ENCODE results near the gene NSD1.

NSD1 gene

GRCh38 chr5:177133096-177133852 is at the start of gene NSD1:
Gene NSD1 (plus strand): TSS chr5:177133773. CDS start chr5:177135104, 1,331 bp downstream.
- Mint-ChIP-seq H3K27me3 (no peaks in the 10 kb centered on the region), H3K9me3 (no peaks in the 10 kb centered on the region), H3K27ac (peak within 1 kb of the TSS; percentile 91), H3K36me3 (peaks cover 9% of the 10 kb centered on the region), H3K4me3 (peak within 1 kb of the TSS; percentile 88), H3K4me1 (peaks cover 26% of the 10 kb centered on the region)
- ATAC-seq (ENCODE audit: low read depth) (peak; percentile 71), DNase-seq (ENCODE audit: low spot score in 2 of 2) (peak; percentile 92 to 94)

GRCh38 chr5:177084175-177084574 is 49.4 kb upstream of the NSD1 start:
- ATAC-seq (ENCODE audit: low read depth) (no peak), DNase-seq (ENCODE audit: low spot score in 2 of 2) (no peak)
- no peaks in the 10 kb centered on the region for H3K36me3 Mint-ChIP-seq
- H3K27ac Mint-ChIP-seq: no peak overlapping the region
- H3K4me3 Mint-ChIP-seq: no peak overlapping the region
- H3K9me3 Mint-ChIP-seq: no peaks in the 10 kb centered on the region
- H3K4me1 Mint-ChIP-seq: peaks cover 9% of the 10 kb centered on the region
- H3K27me3 Mint-ChIP-seq: peaks cover 10% of the 10 kb centered on the region

GRCh38 chr5:177085985-177086653 is 47.5 kb upstream of the NSD1 start:
- peak overlapping the region; percentile 88 for H3K4me3 Mint-ChIP-seq
- H3K36me3 Mint-ChIP-seq: no peaks in the 10 kb centered on the region
- DNase-seq (ENCODE audit: low spot score in 2 of 2) (no peak), ATAC-seq (ENCODE audit: low read depth) (no peak)
- peaks cover 14% of the 10 kb centered on the region for H3K27me3 Mint-ChIP-seq
- H3K27ac Mint-ChIP-seq: no peak overlapping the region
- H3K4me1 Mint-ChIP-seq: peaks cover 9% of the 10 kb centered on the region
- no peaks in the 10 kb centered on the region for H3K9me3 Mint-ChIP-seq

GRCh38 chr5:177086654-177087397 is 46.7 kb upstream of the NSD1 start, which contains the start of gene FGFR4:
Gene FGFR4 (plus strand): TSS chr5:177086915. CDS start chr5:177089603, 2,688 bp downstream.
- Mint-ChIP-seq H3K4me1 (peaks cover 9% of the 10 kb centered on the region), H3K36me3 (no peaks in the 10 kb centered on the region), H3K4me3 (peak within 1 kb of the TSS; percentile 88), H3K9me3 (no peaks in the 10 kb centered on the region), H3K27me3 (peaks cover 14% of the 10 kb centered on the region), H3K27ac (no peak within 1 kb of the TSS)
- peak; percentile 72 to 83 for DNase-seq (ENCODE audit: low spot score in 2 of 2)
- ATAC-seq (ENCODE audit: low read depth): peak; percentile 83

- Mint-ChIP-seq H3K27me3 (peaks cover 14% of the 10 kb centered on the region), H3K27ac (no peak overlapping the region), H3K4me3 (no peak overlapping the region), H3K36me3 (no peaks in the 10 kb centered on the region), H3K9me3 (no peaks in the 10 kb centered on the region), H3K4me1 (peaks cover 9% of the 10 kb centered on the region)
- no peak for DNase-seq (ENCODE audit: low spot score in 2 of 2)
- no peak for ATAC-seq (ENCODE audit: low read depth)
These were observed 46.1 kb upstream of the NSD1 start for GRCh38 chr5:177087398-177088005.

- H3K4me3 Mint-ChIP-seq: no peak overlapping the region
- peaks cover 9% of the 10 kb centered on the region for H3K27me3 Mint-ChIP-seq
- no peak overlapping the region for H3K27ac Mint-ChIP-seq
- peaks cover 9% of the 10 kb centered on the region for H3K4me1 Mint-ChIP-seq
- DNase-seq (ENCODE audit: low spot score in 2 of 2): no peak
- no peaks in the 10 kb centered on the region for H3K36me3 Mint-ChIP-seq
- no peak for ATAC-seq (ENCODE audit: low read depth)
- no peaks in the 10 kb centered on the region for H3K9me3 Mint-ChIP-seq
These were observed 44.4 kb upstream of the NSD1 start for GRCh38 chr5:177089127-177089526.

GRCh38 chr5:177089825-177090641 is 43.5 kb upstream of the NSD1 start:
- peaks cover 9% of the 10 kb centered on the region for H3K4me1 Mint-ChIP-seq
- no peak overlapping the region for H3K4me3 Mint-ChIP-seq
- no peaks in the 10 kb centered on the region for H3K36me3 Mint-ChIP-seq
- ATAC-seq (ENCODE audit: low read depth) (no peak), DNase-seq (ENCODE audit: low spot score in 2 of 2) (no peak)
- H3K9me3 Mint-ChIP-seq: no peaks in the 10 kb centered on the region
- H3K27ac Mint-ChIP-seq: no peak overlapping the region
- H3K27me3 Mint-ChIP-seq: peaks cover 11% of the 10 kb centered on the region

- ATAC-seq (ENCODE audit: low read depth): no peak
- no peak for DNase-seq (ENCODE audit: low spot score in 2 of 2)
- Mint-ChIP-seq H3K27me3 (peaks cover 11% of the 10 kb centered on the region), H3K4me3 (no peak overlapping the region), H3K27ac (no peak overlapping the region), H3K9me3 (no peaks in the 10 kb centered on the region), H3K36me3 (no peaks in the 10 kb centered on the region), H3K4me1 (peaks cover 9% of the 10 kb centered on the region)
These were observed 42.8 kb upstream of the NSD1 start for GRCh38 chr5:177090813-177091212.

- H3K9me3 Mint-ChIP-seq: no peaks in the 10 kb centered on the region
- H3K36me3 Mint-ChIP-seq: no peaks in the 10 kb centered on the region
- ATAC-seq (ENCODE audit: low read depth) (no peak), DNase-seq (ENCODE audit: low spot score in 2 of 2) (no peak)
- H3K4me3 Mint-ChIP-seq: no peak overlapping the region
- peaks cover 9% of the 10 kb centered on the region for H3K27me3 Mint-ChIP-seq
- H3K27ac Mint-ChIP-seq: no peak overlapping the region
- peaks cover 5% of the 10 kb centered on the region for H3K4me1 Mint-ChIP-seq
These were observed 42.3 kb upstream of the NSD1 start for GRCh38 chr5:177091232-177091631.

GRCh38 chr5:177092178-177093081 is 41.1 kb upstream of the NSD1 start:
- H3K36me3 Mint-ChIP-seq: peaks cover under 1% of the 10 kb centered on the region
- H3K27me3 Mint-ChIP-seq: peaks cover 9% of the 10 kb centered on the region
- DNase-seq (ENCODE audit: low spot score in 2 of 2): no peak
- ATAC-seq (ENCODE audit: low read depth): no peak
- H3K27ac Mint-ChIP-seq: no peak overlapping the region
- H3K9me3 Mint-ChIP-seq: no peaks in the 10 kb centered on the region
- H3K4me3 Mint-ChIP-seq: no peak overlapping the region
- peaks cover 3% of the 10 kb centered on the region for H3K4me1 Mint-ChIP-seq

GRCh38 chr5:177093082-177093712 is 40.4 kb upstream of the NSD1 start:
- Mint-ChIP-seq H3K36me3 (peaks cover 2% of the 10 kb centered on the region), H3K27me3 (peaks cover 8% of the 10 kb centered on the region), H3K4me3 (no peak overlapping the region), H3K4me1 (peaks cover 2% of the 10 kb centered on the region), H3K9me3 (no peaks in the 10 kb centered on the region), H3K27ac (no peak overlapping the region)
- DNase-seq (ENCODE audit: low spot score in 2 of 2): no peak
- ATAC-seq (ENCODE audit: low read depth): no peak

- no peak for DNase-seq (ENCODE audit: low spot score in 2 of 2)
- Mint-ChIP-seq H3K36me3 (peaks cover 2% of the 10 kb centered on the region), H3K27ac (no peak overlapping the region)
These were observed 39.8 kb upstream of the NSD1 start for GRCh38 chr5:177093803-177094202.

More at GRCh38 chr5:177093803-177094202, 39.8 kb upstream of the NSD1 start:
- Mint-ChIP-seq H3K4me3 (no peak overlapping the region), H3K9me3 (no peaks in the 10 kb centered on the region), H3K4me1 (peaks cover 2% of the 10 kb centered on the region), H3K27me3 (peaks cover 8% of the 10 kb centered on the region)
- no peak for ATAC-seq (ENCODE audit: low read depth)

Measured in memory B cell (primary cell).